Natural killer cell treated with Interleukin-12 subunit alpha and Interleukin-12 subunit beta and Interleukin-15 and Interleukin-18, amount 100 ng/mL, for 72 hours (primary cell): ENCODE results near the gene OR1I1. TPM values are rescaled to one million over a fixed set of nuclear protein-coding genes. Genes with fewer than 3 reads are reported as not detected.
"Not testable (repeated sequence)": the region's sequence is repeated elsewhere in the genome, so short reads cannot be mapped to it uniquely, and the experiment has no call there.

Experiments
- ATAC-seq, 2 donors: fragments of 150-1000 bp; cut with Tn5 transposase in 1 of 2; sonication (Bioruptor Pico), chemical (Tn5 transposase) in 1 of 2; 2 replicates each; pipeline ENCODE4 v1.10.0; 2021
- DNase-seq: peaks from one replicate; pipeline ENCODE4 v3.0.0; 2022; ENCODE audit warnings: low spot score
- H3K27ac Mint-ChIP-seq, 2 donors: 1 replicate in 1 of 2; 2 replicates in 1 of 2; pipeline ENCODE4 v1.8.0; 2022; ENCODE audit warnings: mixed read lengths in 2 of 2, mild to moderate bottlenecking in 1 of 2, moderate library complexity in 1 of 2
- H3K27me3 Mint-ChIP-seq, 2 donors: 1 replicate in 1 of 2; 2 replicates in 1 of 2; pipeline ENCODE4 v1.8.0; 2022; ENCODE audit warnings: mixed read lengths in 2 of 2
- H3K36me3 Mint-ChIP-seq: one replicate; pipeline ENCODE4 v1.8.0; 2022; ENCODE audit warnings: mixed read lengths
- H3K4me1 Mint-ChIP-seq, 2 donors: 1 replicate in 1 of 2; 2 replicates in 1 of 2; pipeline ENCODE4 v1.8.0; 2022; ENCODE audit warnings: low read depth in 2 of 2, mixed read lengths in 2 of 2, mild to moderate bottlenecking in 1 of 2
- H3K4me3 Mint-ChIP-seq: one replicate; pipeline ENCODE4 v1.8.0; 2022; ENCODE audit warnings: mixed read lengths
- H3K9me3 Mint-ChIP-seq: 2 replicates; pipeline ENCODE4 v1.8.0; 2022; ENCODE audit warnings: mixed read lengths
- total RNA-seq, 2 donors: library from RNA; stranded (reverse); gene quantifications; one replicate each; pipeline ENCODE4 v1.2.3, GENCODE V29; 2022

OR1I1 gene
- total RNA-seq, 2 donors from 2014 or later = not detected

DNA sequence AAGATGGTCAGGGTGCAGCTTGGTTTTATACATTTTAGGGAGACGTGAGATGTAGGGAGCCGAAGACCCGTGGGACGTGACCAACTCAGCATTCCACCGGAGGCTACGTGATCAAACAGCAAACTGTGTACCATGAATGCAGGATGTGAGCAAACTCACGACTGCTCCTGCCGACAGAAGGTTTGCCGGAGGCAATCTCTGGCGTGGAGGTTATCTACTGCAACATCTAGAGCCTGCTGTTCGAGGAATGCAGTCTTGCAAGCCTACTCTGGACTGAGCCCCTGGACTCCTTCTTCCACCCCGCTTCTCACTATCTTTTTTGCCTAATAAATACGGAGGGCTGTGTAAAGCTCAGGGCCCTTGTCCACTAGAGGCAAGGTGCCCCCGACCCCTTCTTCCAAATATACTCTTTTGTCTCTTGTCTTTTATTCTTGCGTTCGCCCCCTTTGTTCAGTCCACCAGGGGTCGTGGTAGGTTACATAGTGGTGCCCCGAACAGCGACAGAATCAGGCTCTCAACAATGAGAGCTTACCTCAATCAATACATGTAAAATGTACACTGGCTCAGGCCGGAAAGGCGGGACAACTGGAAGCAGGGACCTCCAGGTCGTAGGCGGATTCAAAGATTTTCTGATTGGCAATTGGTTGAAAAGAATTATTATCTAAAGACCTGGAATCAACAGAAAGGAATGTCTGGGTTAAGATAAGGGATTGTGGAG lies 8.9 kb upstream of the OR1I1 start:
- H3K27ac Mint-ChIP-seq = no peak overlapping the region

DNA sequence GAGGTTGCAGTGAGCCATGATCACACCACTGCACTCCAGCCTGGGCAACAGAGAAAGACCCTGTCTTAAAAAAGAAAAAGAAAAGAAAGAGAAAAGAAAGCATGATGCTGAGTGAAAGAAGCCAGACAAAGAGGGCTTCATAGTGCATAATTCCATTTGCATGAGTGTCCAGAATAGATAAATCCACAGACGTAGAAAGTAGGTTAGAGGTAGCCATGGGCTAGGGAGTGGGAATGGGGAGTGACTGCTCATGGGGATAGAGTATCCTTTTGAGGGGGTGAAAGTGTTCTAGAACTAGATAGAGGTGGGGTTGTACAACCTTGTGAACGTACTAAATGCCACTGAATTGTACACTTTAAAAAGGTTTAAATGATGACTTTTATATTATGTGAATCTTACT lies 7.6 kb upstream of the OR1I1 start:
- Mint-ChIP-seq H3K36me3 (no peaks in the 10 kb centered on the region), H3K4me1 (peaks cover 0 to 2% of the 10 kb centered on the region in 2 donors), H3K27me3 (peaks cover 3 to 7% of the 10 kb centered on the region in 2 donors), H3K9me3 (no peaks in the 10 kb centered on the region), H3K27ac (no peak overlapping the region), H3K4me3 (no peak overlapping the region)
- ATAC-seq = no peak
- no peak for DNase-seq

More for the DNA sequence above, 8.9 kb upstream of the OR1I1 start:
- Mint-ChIP-seq H3K27me3 (peaks cover 0 to 7% of the 10 kb centered on the region in 2 donors), H3K9me3 (no peaks in the 10 kb centered on the region), H3K4me1 (no peaks in the 10 kb centered on the region), H3K36me3 (no peaks in the 10 kb centered on the region), H3K4me3 (no peak overlapping the region)
- DNase-seq (no peak), ATAC-seq (no peak)

DNA sequence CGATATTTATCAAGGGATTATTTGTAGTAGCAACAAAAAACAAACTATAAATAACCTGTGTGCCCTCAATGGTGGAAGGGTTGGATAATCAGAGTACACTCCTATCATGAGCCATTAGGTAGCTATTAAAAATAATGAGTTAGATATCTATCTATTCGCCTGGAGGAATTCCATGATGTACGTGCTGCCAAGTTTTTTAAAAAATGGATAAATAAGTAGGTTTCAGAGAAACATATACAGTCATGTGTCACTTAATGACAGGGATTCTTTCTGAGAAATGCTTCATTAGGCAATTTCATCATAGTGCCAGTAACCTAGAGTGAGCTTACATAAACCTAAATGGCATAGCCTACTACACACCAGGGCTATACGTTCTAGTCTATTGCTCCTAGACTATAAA lies 6.2 kb upstream of the OR1I1 start:
- DNase-seq = no peak
- Mint-ChIP-seq H3K27ac (no peak overlapping the region), H3K36me3 (no peaks in the 10 kb centered on the region), H3K4me1 (peaks cover 0 to 2% of the 10 kb centered on the region in 2 donors), H3K9me3 (no peaks in the 10 kb centered on the region), H3K27me3 (peaks cover 0 to 3% of the 10 kb centered on the region in 2 donors), H3K4me3 (no peak overlapping the region)
- no peak for ATAC-seq

DNA sequence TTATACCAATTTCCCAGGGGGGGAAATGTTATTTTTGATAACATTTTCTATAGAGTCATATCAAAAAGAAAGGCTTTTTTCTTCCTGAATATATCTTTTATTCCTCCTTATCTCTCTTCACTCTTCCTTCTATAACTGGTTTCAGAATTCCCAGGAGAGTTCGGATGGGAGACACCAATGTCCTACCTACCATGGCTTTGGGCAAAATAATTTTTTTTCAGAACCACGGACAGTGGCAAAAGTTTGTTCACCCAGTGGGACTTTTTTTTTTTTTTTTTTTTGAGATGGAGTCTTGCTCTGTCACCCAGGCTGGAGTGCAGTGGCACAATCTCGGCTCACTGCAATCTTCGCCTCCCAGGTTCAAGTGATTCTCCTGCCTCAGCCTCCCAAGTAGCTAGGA lies 2.0 kb upstream of the OR1I1 start:
- ATAC-seq, H3K4me3 Mint-ChIP-seq: not testable (repeated sequence)

GRCh38 chr19:15087182-15087581 lies 5.2 kb downstream of the OR1I1 start:
- Mint-ChIP-seq H3K36me3 (no peaks in the 10 kb centered on the region), H3K4me1 (no peaks in the 10 kb centered on the region), H3K9me3 (no peaks in the 10 kb centered on the region), H3K27ac (no peak overlapping the region), H3K27me3 (peaks cover 16 to 25% of the 10 kb centered on the region in 2 donors), H3K4me3 (no peak overlapping the region)
- ATAC-seq = no peak
- DNase-seq = no peak

More for the DNA sequence above, 2.0 kb upstream of the OR1I1 start:
- peaks cover 8 to 14% of the 10 kb centered on the region in 2 donors for H3K27me3 Mint-ChIP-seq
- not testable (repeated sequence) for H3K27ac Mint-ChIP-seq, H3K9me3 Mint-ChIP-seq, H3K4me1 Mint-ChIP-seq, DNase-seq, H3K36me3 Mint-ChIP-seq

- Mint-ChIP-seq H3K36me3 (no peaks in the 10 kb centered on the region), H3K4me3 (no peak overlapping the region), H3K9me3 (no peaks in the 10 kb centered on the region), H3K27ac (no peak overlapping the region), H3K27me3 (peaks cover 10 to 20% of the 10 kb centered on the region in 2 donors), H3K4me1 (no peaks in the 10 kb centered on the region)
- DNase-seq (peak; percentile 72), ATAC-seq (peak in 1 of 2 donors; percentile 49)
Measured at GRCh38 chr19:15091918-15092753, 10.1 kb downstream of the OR1I1 start.

GRCh38 chr19:15093001-15093400 lies 11.0 kb downstream of the OR1I1 start:
- Mint-ChIP-seq H3K36me3 (no peaks in the 10 kb centered on the region), H3K9me3 (no peaks in the 10 kb centered on the region), H3K27ac (no peak overlapping the region), H3K4me3 (no peak overlapping the region), H3K27me3 (peaks cover 2 to 11% of the 10 kb centered on the region in 2 donors), H3K4me1 (no peaks in the 10 kb centered on the region)
- ATAC-seq (no peak), DNase-seq (no peak)

DNA sequence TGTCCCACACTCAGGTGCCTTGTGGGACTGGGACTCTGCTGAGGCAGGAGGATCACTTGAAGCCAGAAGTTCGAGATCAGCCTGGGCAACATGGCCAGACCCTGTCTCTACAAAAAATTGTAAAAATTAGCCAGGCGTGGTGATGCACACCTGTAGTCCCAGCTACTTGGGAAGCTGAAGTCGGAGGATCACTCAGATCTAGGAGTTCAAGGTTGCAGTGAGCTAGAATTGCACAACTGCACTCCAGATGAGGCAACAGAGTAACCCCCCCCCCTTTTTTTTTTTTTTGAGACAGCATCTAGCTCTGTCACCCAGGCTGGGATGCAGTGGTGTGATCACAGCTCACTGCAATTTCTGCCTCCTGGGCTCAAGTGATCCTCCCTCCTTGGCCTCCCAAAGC lies 14.2 kb downstream of the OR1I1 start:
- no peaks in the 10 kb centered on the region for H3K36me3 Mint-ChIP-seq
- ATAC-seq (no peak), DNase-seq (no peak)
- no peaks in the 10 kb centered on the region for H3K4me1 Mint-ChIP-seq
- H3K27ac Mint-ChIP-seq = no peak overlapping the region
- peaks cover 0 to 5% of the 10 kb centered on the region in 2 donors for H3K27me3 Mint-ChIP-seq
- H3K4me3 Mint-ChIP-seq = no peak overlapping the region
- no peaks in the 10 kb centered on the region for H3K9me3 Mint-ChIP-seq

GRCh38 chr19:15097980-15098379 lies 16.0 kb downstream of the OR1I1 start:
- ATAC-seq, H3K27me3 Mint-ChIP-seq, DNase-seq, H3K4me3 Mint-ChIP-seq, H3K4me1 Mint-ChIP-seq, H3K9me3 Mint-ChIP-seq, H3K27ac Mint-ChIP-seq, H3K36me3 Mint-ChIP-seq: not testable (repeated sequence)

- H3K4me1 Mint-ChIP-seq = peaks cover 0 to 4% of the 10 kb centered on the region in 2 donors
- no peak for DNase-seq
- H3K4me3 Mint-ChIP-seq = no peak overlapping the region
- H3K36me3 Mint-ChIP-seq = peaks cover 6% of the 10 kb centered on the region
- peaks cover 2% of the 10 kb centered on the region for H3K9me3 Mint-ChIP-seq
- no peak for ATAC-seq
- peaks cover 0 to 7% of the 10 kb centered on the region in 2 donors for H3K27me3 Mint-ChIP-seq
- H3K27ac Mint-ChIP-seq = no peak overlapping the region
Measured at GRCh38 chr19:15098460-15098859, 16.4 kb downstream of the OR1I1 start.

GRCh38 chr19:15099017-15099582 lies 17.1 kb downstream of the OR1I1 start:
- H3K36me3 Mint-ChIP-seq = peaks cover 11% of the 10 kb centered on the region
- peaks cover 0 to 4% of the 10 kb centered on the region in 2 donors for H3K4me1 Mint-ChIP-seq
- ATAC-seq (no peak), DNase-seq (no peak)
- H3K27ac Mint-ChIP-seq = no peak overlapping the region
- H3K4me3 Mint-ChIP-seq = no peak overlapping the region
- H3K27me3 Mint-ChIP-seq = peaks cover 2 to 10% of the 10 kb centered on the region in 2 donors
- peaks cover 5% of the 10 kb centered on the region for H3K9me3 Mint-ChIP-seq

- Mint-ChIP-seq H3K9me3 (peaks cover 10% of the 10 kb centered on the region), H3K27ac (no peak overlapping the region), H3K36me3 (peaks cover 16% of the 10 kb centered on the region), H3K27me3 (peaks cover 18 to 27% of the 10 kb centered on the region in 2 donors), H3K4me1 (peaks cover 0 to 10% of the 10 kb centered on the region in 2 donors), H3K4me3 (no peak overlapping the region)
- peak in 1 of 2 donors; percentile 69 for ATAC-seq
- DNase-seq = no peak
Measured at GRCh38 chr19:15101479-15102082, 19.6 kb downstream of the OR1I1 start.

DNA sequence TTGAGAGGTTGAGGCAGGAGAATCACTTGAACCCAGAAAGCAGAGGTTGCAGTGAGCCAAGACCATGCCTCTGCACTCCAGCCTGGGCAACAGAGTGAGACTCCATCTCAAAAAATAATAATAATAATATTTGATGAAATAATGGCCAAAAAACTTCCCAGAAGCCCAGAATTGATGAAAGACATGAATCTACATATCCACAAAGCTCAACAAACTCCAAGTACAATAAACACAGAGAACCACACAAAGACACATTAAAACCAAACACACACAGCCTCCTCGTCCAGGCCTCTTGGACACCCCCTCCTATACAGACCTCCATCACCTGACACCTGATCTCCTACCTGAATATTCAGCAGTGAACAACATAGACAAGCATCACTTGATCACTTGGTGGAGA lies 22.0 kb downstream of the OR1I1 start:
- DNase-seq (no peak), ATAC-seq (no peak)
- no peak overlapping the region for H3K4me3 Mint-ChIP-seq
- peaks cover 16% of the 10 kb centered on the region for H3K36me3 Mint-ChIP-seq
- H3K4me1 Mint-ChIP-seq = peaks cover 0 to 17% of the 10 kb centered on the region in 2 donors
- peaks cover 10% of the 10 kb centered on the region for H3K9me3 Mint-ChIP-seq
- peaks cover 23 to 32% of the 10 kb centered on the region in 2 donors for H3K27me3 Mint-ChIP-seq
- no peak overlapping the region for H3K27ac Mint-ChIP-seq
